GM19372 (cell line): ENCODE measurements around the gene DNAAF3.
"Not testable (repeated sequence)": the region's sequence is repeated elsewhere in the genome, so short reads cannot be mapped to it uniquely, and the experiment has no call there.

ENCODE experiments used
- ATAC-seq: cut with Tn5 transposase; IDR thresholded peaks from one replicate; pipeline ENCODE4 v1.9.1; 2021; ENCODE audit warnings: mild to moderate bottlenecking, low read depth, moderate library complexity; ENCODE audit not compliant: unreplicated experiment

DNAAF3 gene

GRCh38 chr19:55166530-55167268 lies at the start of gene DNAAF3:
Gene DNAAF3, minus strand, starts transcription at chr19:55166613. Its CDS starts 200 bp downstream, at chr19:55166413.
- ATAC-seq, result peak; percentile 88

- no peak for ATAC-seq
These were observed 47.1 kb upstream of the DNAAF3 start for GRCh38 chr19:55213547-55213946.

DNA sequence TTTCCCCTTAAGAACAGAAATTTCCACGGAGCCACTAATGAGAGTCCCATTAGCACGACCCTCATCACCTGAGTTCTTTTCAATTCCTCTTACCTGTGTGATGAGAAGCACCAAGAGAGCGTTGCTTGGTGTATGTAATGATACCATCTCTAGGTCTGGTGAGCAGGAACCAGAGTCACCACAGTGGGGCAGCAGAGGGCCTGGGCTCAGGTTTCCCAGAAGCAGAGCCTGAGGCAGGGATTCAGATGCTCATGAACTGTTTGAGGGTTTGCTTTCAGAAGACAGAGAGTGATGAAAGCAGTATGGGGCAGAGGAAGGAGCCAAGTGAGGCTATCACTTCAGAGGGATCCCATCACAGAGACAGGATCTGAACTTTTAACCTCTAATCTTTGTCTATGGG lies 46.0 kb upstream of the DNAAF3 start:
- no peak for ATAC-seq

DNA sequence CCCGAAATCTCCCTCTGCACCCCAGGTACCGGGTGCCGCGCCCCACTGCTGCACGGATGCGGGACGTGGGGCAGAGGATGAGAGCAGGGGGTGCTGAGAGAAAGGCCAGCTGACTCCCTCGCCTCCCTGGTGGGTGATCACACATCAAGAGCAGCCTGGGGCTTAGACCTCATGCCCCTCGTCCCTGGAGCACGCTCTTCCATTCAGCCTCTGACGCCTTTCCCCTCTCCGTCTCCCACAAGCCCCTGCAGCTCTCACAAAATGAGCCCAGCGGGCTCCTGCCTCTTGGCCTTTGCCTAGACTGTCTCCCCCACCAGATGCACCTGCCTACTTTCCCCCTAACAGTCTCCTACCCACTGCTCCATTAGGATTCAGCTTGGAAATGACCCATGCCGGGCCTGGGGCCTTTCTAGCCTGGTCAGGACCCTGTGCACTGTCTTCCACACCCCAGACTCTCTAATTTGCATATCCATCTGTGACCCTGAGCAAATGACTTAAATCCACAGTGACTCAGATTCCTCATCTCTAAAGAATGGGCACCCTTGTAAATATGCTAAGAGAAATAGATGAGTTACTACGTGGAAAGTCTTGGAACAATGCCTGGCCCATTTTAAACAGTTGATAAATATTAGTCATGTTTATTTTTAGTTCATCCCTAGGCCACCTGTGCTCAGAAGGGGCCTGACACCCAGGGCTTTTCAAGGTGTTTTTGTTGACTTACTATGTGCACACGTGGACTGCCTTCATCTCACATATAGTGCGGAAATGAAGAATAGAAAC lies 43.5 kb upstream of the DNAAF3 start:
- ATAC-seq, result no peak

GRCh38 chr19:55208880-55209692 lies 42.7 kb upstream of the DNAAF3 start, which contains the start of gene PTPRH:
Gene PTPRH, minus strand, starts transcription at chr19:55209501. Its CDS starts 68 bp downstream, at chr19:55209433.
- no peak for ATAC-seq

DNA sequence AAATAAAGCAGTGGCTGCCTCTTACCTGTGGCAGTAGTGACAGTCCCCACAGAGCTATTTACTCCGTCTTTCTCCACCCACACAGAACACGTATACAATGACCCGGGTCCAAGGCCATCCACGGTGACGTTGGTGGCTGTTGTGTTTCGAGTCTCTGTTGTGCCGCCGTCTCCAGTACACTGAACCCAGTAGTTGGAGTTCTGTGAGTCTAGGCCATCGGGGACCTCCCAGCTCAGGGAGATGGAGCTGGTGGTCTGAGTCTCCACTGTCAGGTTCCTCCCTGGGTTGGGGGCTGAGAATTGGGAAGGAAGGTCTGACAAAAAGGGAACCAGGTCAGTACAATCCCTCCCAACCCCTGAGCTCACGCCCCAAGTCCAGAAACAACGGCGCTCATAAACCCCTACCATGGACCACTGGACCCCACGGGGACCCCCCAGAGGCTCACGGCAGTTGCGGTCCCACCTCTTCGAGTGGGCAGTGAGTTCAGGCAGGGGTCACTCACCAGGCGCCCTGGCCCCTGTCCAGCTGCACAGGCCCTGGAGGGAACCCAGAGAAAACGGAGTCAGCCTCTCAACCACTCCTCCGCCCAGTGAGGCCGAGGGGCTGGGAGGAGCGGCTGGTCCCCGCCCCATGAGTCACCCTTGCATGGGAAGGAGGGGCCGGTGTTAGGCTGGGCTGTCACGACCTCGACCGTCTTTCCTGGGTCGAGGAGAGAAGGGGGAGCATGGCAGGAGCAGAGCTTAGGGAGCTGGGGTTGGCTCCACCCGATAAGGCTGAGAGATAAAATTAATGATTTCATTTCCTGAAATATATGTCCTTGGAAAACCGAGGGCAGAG lies 40.5 kb upstream of the DNAAF3 start:
- ATAC-seq, result no peak

DNA sequence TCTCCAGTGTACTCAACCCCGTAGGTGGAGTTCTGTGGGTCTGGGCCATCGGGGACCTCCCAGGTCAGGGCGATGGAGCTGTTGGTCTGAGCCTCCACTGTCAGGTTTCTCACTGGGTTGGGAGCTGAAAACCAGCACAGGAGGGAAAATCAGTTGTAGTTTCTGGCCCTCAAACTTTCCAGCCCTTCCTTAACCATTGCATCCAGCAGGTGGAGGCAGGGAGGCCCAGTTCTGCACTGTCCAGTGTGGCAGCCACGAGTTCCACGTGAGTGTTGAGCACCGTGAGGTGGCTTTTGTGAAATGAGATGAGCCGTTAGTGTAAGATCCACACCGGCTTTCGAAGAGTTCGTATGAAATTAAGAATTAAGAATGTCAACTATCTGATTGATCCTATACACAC lies 35.8 kb upstream of the DNAAF3 start:
- ATAC-seq, result not testable (repeated sequence)

GRCh38 chr19:55199620-55200204 lies 33.3 kb upstream of the DNAAF3 start:
- ATAC-seq, result no peak

DNA sequence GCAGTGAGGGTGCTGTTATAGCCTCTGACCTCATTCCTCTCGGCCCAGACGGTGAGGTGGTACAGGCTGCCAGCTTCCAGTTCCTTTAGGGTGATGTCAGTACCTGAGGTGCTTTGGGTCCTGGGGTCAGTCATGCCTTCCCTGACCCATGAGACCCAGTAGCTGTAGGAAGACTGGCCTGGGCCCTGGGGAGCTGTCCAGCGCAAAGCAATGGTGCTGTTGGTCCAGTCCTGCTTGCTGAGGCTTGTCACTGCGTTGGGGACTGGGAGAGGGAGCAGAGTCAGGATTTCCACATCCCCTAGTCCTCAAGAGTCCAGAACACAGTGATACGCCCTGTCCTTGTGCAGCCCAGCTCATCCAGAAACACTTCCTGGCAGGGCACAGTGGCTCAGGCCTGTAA lies 32.2 kb upstream of the DNAAF3 start:
- no peak for ATAC-seq

DNA sequence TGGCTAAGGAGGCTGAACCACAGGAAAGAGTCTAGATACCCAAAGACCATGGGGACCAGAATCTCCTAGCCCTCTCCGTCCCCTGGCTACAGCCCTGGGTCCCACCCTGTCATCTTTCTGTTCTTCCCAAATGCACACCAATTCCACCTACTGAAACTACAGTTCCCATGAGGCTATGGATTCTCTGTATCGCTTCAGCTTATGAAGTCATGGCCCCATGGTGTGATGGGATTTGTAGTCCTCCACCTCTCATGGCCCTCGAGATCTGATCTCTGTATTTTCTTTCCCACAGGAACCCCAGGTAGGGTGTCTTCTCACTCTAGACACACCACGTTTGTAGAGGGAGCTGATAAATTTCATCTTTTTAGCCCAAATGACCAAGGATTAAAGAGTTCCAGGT lies 31.1 kb upstream of the DNAAF3 start:
- ATAC-seq, result no peak

DNA sequence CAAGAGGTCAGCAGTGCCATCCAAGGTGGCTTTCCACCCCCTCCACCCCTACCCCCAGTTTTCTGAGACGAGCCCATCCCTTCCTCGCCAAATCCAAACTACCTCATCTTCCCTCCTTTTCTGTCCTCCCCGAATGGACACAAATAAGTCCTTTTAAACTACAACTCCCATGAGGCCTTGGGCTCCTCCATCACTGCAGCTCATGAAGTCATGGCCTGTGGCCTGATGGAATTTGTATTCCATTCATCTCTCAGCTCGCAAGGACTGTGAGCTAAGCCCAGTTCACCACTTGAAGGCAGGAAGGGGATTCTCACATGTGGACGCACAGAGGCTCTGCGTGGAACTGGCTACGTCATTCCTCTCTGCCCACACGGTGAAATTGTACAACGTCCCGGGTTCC lies 30.4 kb upstream of the DNAAF3 start:
- no peak for ATAC-seq

- ATAC-seq, result no peak
These were observed 27.1 kb upstream of the DNAAF3 start for GRCh38 chr19:55193481-55193880.

- no peak for ATAC-seq
These were observed 23.0 kb upstream of the DNAAF3 start for GRCh38 chr19:55189403-55189835.

GRCh38 chr19:55188625-55189024 lies 22.2 kb upstream of the DNAAF3 start:
- ATAC-seq, result no peak

- ATAC-seq, result no peak
These were observed 19.7 kb upstream of the DNAAF3 start for GRCh38 chr19:55186080-55186479.

GRCh38 chr19:55181740-55182139 lies 15.3 kb upstream of the DNAAF3 start:
- ATAC-seq, result no peak

GRCh38 chr19:55179606-55180484 lies 13.4 kb upstream of the DNAAF3 start, which contains the start of gene SYT5:
Gene SYT5, minus strand, starts transcription at chr19:55180289. Its CDS starts 1,248 bp downstream, at chr19:55179041.
- ATAC-seq, result no peak

DNA sequence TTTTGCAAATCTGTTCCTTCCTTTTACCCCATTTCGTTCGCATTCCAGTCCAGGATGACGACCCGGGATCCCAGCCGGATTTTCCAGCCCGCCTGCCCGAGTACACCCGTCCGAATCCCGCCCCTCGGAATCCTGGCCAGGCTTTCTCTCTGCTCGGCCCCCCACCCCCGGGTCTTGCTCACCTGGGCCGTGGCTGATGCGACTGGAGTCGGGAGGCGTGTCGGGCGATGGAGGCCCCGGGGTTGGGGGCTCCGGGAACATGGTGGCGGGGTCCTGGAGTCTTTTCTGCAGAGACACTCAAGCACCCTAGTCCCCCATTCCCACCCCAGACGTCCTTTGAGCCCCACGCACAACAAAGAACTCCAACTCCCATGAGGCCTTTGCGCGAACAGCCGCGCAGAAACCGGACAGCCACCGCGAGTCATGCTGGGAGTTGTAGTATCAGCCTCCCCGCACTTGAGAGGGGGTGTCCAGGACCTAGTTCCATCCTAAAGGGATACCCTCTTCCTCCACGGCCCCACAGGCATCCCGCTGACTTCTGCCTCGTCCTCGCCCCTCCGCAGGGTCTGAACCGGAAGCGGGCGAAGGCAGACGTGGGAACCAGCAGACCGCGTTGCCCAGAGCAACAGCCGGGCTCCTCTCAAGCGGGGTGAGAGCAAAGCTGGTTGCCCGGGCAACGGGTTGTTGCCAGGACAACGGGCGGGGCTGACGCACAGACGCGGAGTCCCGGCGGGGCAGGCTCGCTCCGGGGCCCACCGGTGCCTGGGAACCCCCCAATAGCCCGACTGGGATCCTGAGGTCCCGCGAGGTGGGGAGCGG lies 12.6 kb upstream of the DNAAF3 start:
- peak; percentile 75 for ATAC-seq
